GM23338 (cell line): ENCODE results near the gene MAP2K7. TPM values are rescaled to one million over a fixed set of nuclear protein-coding genes. Genes with fewer than 3 reads are reported as not detected.

ENCODE experiments used
- ATAC-seq: fragments of 200-7000 bp; cut with Tn5 transposase; 3 replicates; pipeline ENCODE4 v1.9.1; 2020
- DNase-seq: peaks from one replicate; pipeline ENCODE4 v3.0.0-alpha.2; 2015; ENCODE audit warnings: low spot score
- H2AFZ ChIP-seq: fragments of 200-600 bp; sonication (generic); 2 replicates; pipeline ENCODE4 v1.8.0; 2016; ENCODE audit warnings: antibody characterized with exemption, mild to moderate bottlenecking, moderate library complexity
- H3F3A ChIP-seq: fragments of 200-600 bp; sonication (generic); replicated peaks from 2 replicates; pipeline ENCODE4 v1.8.0; 2017; ENCODE audit warnings: antibody characterized with exemption, mixed run types, low read depth
- H3K27ac ChIP-seq: fragments of 200-600 bp; sonication (generic); 2 replicates; pipeline ENCODE4 v1.6.1; 2016; ENCODE audit warnings: low read depth
- H3K27me3 ChIP-seq: fragments of 200-600 bp; sonication (generic); 2 replicates; pipeline ENCODE4 v1.8.0; 2016; ENCODE audit warnings: mild to moderate bottlenecking, mixed run types, moderate library complexity; ENCODE audit not compliant: insufficient read depth
- H3K36me3 ChIP-seq: fragments of 200-600 bp; sonication (generic); 2 replicates; pipeline ENCODE4 v1.8.0; 2016; ENCODE audit warnings: mild to moderate bottlenecking; ENCODE audit not compliant: insufficient read depth
- H3K4me1 ChIP-seq: fragments of 200-600 bp; sonication (generic); 2 replicates; pipeline ENCODE4 v1.8.0; 2016; ENCODE audit warnings: mild to moderate bottlenecking, moderate library complexity; ENCODE audit not compliant: insufficient read depth
- H3K4me2 ChIP-seq: fragments of 200-600 bp; sonication (generic); 2 replicates; pipeline ENCODE4 v1.7.1; 2017; ENCODE audit warnings: mixed run types
- H3K4me3 ChIP-seq: fragments of 200-600 bp; sonication (generic); 2 replicates; pipeline ENCODE4 v1.6.1; 2016; ENCODE audit warnings: mixed run types
- H3K79me2 ChIP-seq: fragments of 200-600 bp; sonication (generic); replicated peaks from 2 replicates; pipeline ENCODE4 v1.8.0; 2017; ENCODE audit warnings: mild to moderate bottlenecking; ENCODE audit not compliant: insufficient read depth
- H3K9me2 ChIP-seq: fragments of 200-600 bp; sonication (generic); 2 replicates; pipeline ENCODE4 v1.8.0; 2017; ENCODE audit not compliant: insufficient read depth
- H4K20me1 ChIP-seq: fragments of 200-600 bp; sonication (generic); replicated peaks from 2 replicates; pipeline ENCODE4 v1.8.0; 2017; ENCODE audit warnings: mild to moderate bottlenecking; ENCODE audit not compliant: insufficient read depth
- H3K27ac Mint-ChIP-seq: 2 replicates; pipeline ENCODE4 v1.8.0; 2020; ENCODE audit warnings: inconsistent platforms, mild to moderate bottlenecking, moderate library complexity, mixed read lengths
- H3K27me3 Mint-ChIP-seq: 3 replicates; pipeline ENCODE4 v1.8.0; 2022; ENCODE audit warnings: low read depth, mild to moderate bottlenecking, moderate library complexity, mixed read lengths, inconsistent platforms; ENCODE audit not compliant: insufficient read depth, poor library complexity
- H3K36me3 Mint-ChIP-seq: 3 replicates; pipeline ENCODE4 v1.8.0; 2021; ENCODE audit warnings: low read depth, mild to moderate bottlenecking, inconsistent platforms, moderate library complexity, mixed read lengths
- H3K4me1 Mint-ChIP-seq: 3 replicates; pipeline ENCODE4 v1.8.0; 2020; ENCODE audit warnings: mild to moderate bottlenecking, inconsistent platforms, mixed read lengths
- H3K4me3 Mint-ChIP-seq: 3 replicates; pipeline ENCODE4 v1.8.0; 2021; ENCODE audit warnings: moderate library complexity, mild to moderate bottlenecking, inconsistent platforms, mixed read lengths
- H3K9me3 Mint-ChIP-seq: 3 replicates; pipeline ENCODE4 v1.8.0; 2020; ENCODE audit warnings: moderate library complexity, mild to moderate bottlenecking, inconsistent platforms, mixed read lengths
- CREB1 ChIP-seq: fragments of 250-450 bp; sonication (Bioruptor Pico); IDR thresholded peaks from 2 replicates; pipeline ENCODE4 v1.5.0; 2020; ENCODE audit warnings: low read depth, mild to moderate bottlenecking, moderate library complexity
- ETS1 ChIP-seq: IDR thresholded peaks from 2 replicates; pipeline ENCODE4 v1.6.1; 2016; ENCODE audit warnings: antibody characterized with exemption
- EZH2 ChIP-seq: fragments of 200-600 bp; sonication (generic); IDR thresholded peaks from one replicate; pipeline ENCODE4 v1.8.0; 2017; ENCODE audit warnings: antibody characterized with exemption, mild to moderate bottlenecking, low read depth; ENCODE audit not compliant: unreplicated experiment
- EZH2phosphoT487 ChIP-seq: fragments of 200-600 bp; sonication (generic); IDR thresholded peaks from one replicate; pipeline ENCODE4 v1.8.1; 2018; ENCODE audit warnings: antibody characterized with exemption; ENCODE audit not compliant: unreplicated experiment
- JUNB ChIP-seq: IDR thresholded peaks from one replicate; pipeline ENCODE4 v1.6.1; 2016; ENCODE audit warnings: antibody characterized with exemption; ENCODE audit not compliant: unreplicated experiment
- NANOG ChIP-seq: IDR thresholded peaks from 2 replicates; pipeline ENCODE4 v1.6.1; 2016; ENCODE audit warnings: antibody characterized with exemption, borderline replicate concordance
- POLR2AphosphoS5 ChIP-seq: IDR thresholded peaks from 2 replicates; pipeline ENCODE4 v1.6.1; 2016; ENCODE audit warnings: antibody characterized with exemption, low read depth
- STAT1 ChIP-seq: IDR thresholded peaks from one replicate; pipeline ENCODE4 v1.6.1; 2016; ENCODE audit warnings: antibody characterized with exemption; ENCODE audit not compliant: unreplicated experiment
- ZNF331 ChIP-seq: fragments of 250-450 bp; sonication (Bioruptor Pico); IDR thresholded peaks from 2 replicates; pipeline ENCODE4 v1.5.0; 2020; ENCODE audit warnings: low read depth, mild to moderate bottlenecking, moderate library complexity
- ZNF462 ChIP-seq: fragments of 250-450 bp; sonication (Bioruptor Pico); IDR thresholded peaks from 2 replicates; pipeline ENCODE4 v1.5.0; 2020; ENCODE audit warnings: mild to moderate bottlenecking, moderate library complexity
- polyA plus RNA-seq: library from polyadenylated mRNA; unstranded; fragments of >200 nt; fragmentation: Nextera tagmentation; extraction: Ambion mirVana; gene quantifications from 2 replicates; pipeline ENCODE4 v1.2.1, GENCODE V29; 2016
- total RNA-seq: library from RNA; depleted of rRNA; stranded (reverse); fragments of >200 nt; shearing (Covaris generic); gene quantifications from 2 replicates; pipeline ENCODE4 v1.2.3, GENCODE V29; 2014

Gene MAP2K7
- total and polyA plus RNA-seq, 2 experiments from 2014 or later, result 11.3 to 22.6 TPM

GRCh38 chr19:7913652-7914051 is 10.0 kb downstream of the MAP2K7 start:
- Mint-ChIP-seq H3K36me3 (peaks cover 17% of the 10 kb centered on the region), H3K27ac (no peak overlapping the region), H3K27me3 (peaks cover 43% of the 10 kb centered on the region), H3K9me3 (peaks cover 2% of the 10 kb centered on the region; the same call in 1 of the 3 replicates), H3K4me3 (no peak overlapping the region; the same call in 2 of the 3 replicates), H3K4me1 (peaks cover 6% of the 10 kb centered on the region; the same call in 2 of the 3 replicates)
- TF ChIP-seq JUNB (no peak), EZH2 (no peak), ETS1 (no peak)
- Histone ChIP-seq H4K20me1 (peaks cover 5% of the 10 kb centered on the region; the same call in 1 of the 2 replicates), H3F3A (0 out of 2 replicates have a peak, but pooled peaks cover 8% of the 10 kb centered on the region), H2AFZ (no peak overlapping the region), H3K4me2 (no peak overlapping the region), H3K27me3 (peaks cover 50% of the 10 kb centered on the region), H3K4me3 (no peak overlapping the region), H3K36me3 (no peaks in the 10 kb centered on the region), H3K4me1 (no peaks in the 10 kb centered on the region), H3K27ac (no peak overlapping the region), H3K9me2 (no peaks in the 10 kb centered on the region), H3K79me2 (no peaks in the 10 kb centered on the region)
- DNase-seq, result no peak
- no peak for ATAC-seq

- H3K27me3 ChIP-seq, result peaks cover 55% of the 10 kb centered on the region
- H3K4me3 ChIP-seq, result no peak overlapping the region
- no peaks in the 10 kb centered on the region for H3K36me3 ChIP-seq
- Mint-ChIP-seq H3K9me3 (peaks cover 2% of the 10 kb centered on the region; the same call in 1 of the 3 replicates), H3K27ac (no peak overlapping the region), H3K27me3 (peaks cover 46% of the 10 kb centered on the region), H3K4me1 (peaks cover 6% of the 10 kb centered on the region; the same call in 2 of the 3 replicates), H3K4me3 (no peak overlapping the region), H3K36me3 (peaks cover 17% of the 10 kb centered on the region)
- H3F3A ChIP-seq, result 0 out of 2 replicates have a peak, but pooled peaks cover 11% of the 10 kb centered on the region
- H3K79me2 ChIP-seq, result no peaks in the 10 kb centered on the region
- ATAC-seq (no peak), DNase-seq (no peak)
- no peaks in the 10 kb centered on the region for H3K9me2 ChIP-seq
- no peaks in the 10 kb centered on the region for H3K4me1 ChIP-seq
- peaks cover 5% of the 10 kb centered on the region; the same call in 1 of the 2 replicates for H4K20me1 ChIP-seq
- no peak overlapping the region for H2AFZ ChIP-seq
- H3K4me2 ChIP-seq, result no peak overlapping the region
- H3K27ac ChIP-seq, result no peak overlapping the region
- no peak for TF ChIP-seq NANOG
- no peak for TF ChIP-seq POLR2AphosphoS5
- no peak for TF ChIP-seq STAT1
- TF ChIP-seq ZNF462 (CRISPR knock-in tag), result no peak
- TF ChIP-seq EZH2phosphoT487, result no peak
- TF ChIP-seq ZNF331 (CRISPR knock-in tag), result no peak
- no peak for TF ChIP-seq EZH2
- TF ChIP-seq CREB1 (CRISPR knock-in tag), result no peak
- no peak for TF ChIP-seq ETS1
Measured at GRCh38 chr19:7914099-7914498, 10.4 kb downstream of the MAP2K7 start.
